GM23338 (cell line): Measurements from ENCODE around the gene NINJ2. TPM values are rescaled to one million over a fixed set of nuclear protein-coding genes. Genes with fewer than 3 reads are reported as not detected.

Experiments used
- ATAC-seq: fragments of 200-7000 bp; cut with Tn5 transposase; 3 replicates; pipeline ENCODE4 v1.9.1; 2020
- DNase-seq: peaks from one replicate; pipeline ENCODE4 v3.0.0-alpha.2; 2015; ENCODE audit warnings: low spot score
- H2AFZ ChIP-seq: fragments of 200-600 bp; sonication (generic); 2 replicates; pipeline ENCODE4 v1.8.0; 2016; ENCODE audit warnings: antibody characterized with exemption, mild to moderate bottlenecking, moderate library complexity
- H3F3A ChIP-seq: fragments of 200-600 bp; sonication (generic); replicated peaks from 2 replicates; pipeline ENCODE4 v1.8.0; 2017; ENCODE audit warnings: antibody characterized with exemption, mixed run types, low read depth
- H3K27ac ChIP-seq: fragments of 200-600 bp; sonication (generic); 2 replicates; pipeline ENCODE4 v1.6.1; 2016; ENCODE audit warnings: low read depth
- H3K27me3 ChIP-seq: fragments of 200-600 bp; sonication (generic); 2 replicates; pipeline ENCODE4 v1.8.0; 2016; ENCODE audit warnings: mild to moderate bottlenecking, mixed run types, moderate library complexity; ENCODE audit not compliant: insufficient read depth
- H3K36me3 ChIP-seq: fragments of 200-600 bp; sonication (generic); 2 replicates; pipeline ENCODE4 v1.8.0; 2016; ENCODE audit warnings: mild to moderate bottlenecking; ENCODE audit not compliant: insufficient read depth
- H3K4me1 ChIP-seq: fragments of 200-600 bp; sonication (generic); 2 replicates; pipeline ENCODE4 v1.8.0; 2016; ENCODE audit warnings: mild to moderate bottlenecking, moderate library complexity; ENCODE audit not compliant: insufficient read depth
- H3K4me2 ChIP-seq: fragments of 200-600 bp; sonication (generic); 2 replicates; pipeline ENCODE4 v1.7.1; 2017; ENCODE audit warnings: mixed run types
- H3K4me3 ChIP-seq: fragments of 200-600 bp; sonication (generic); 2 replicates; pipeline ENCODE4 v1.6.1; 2016; ENCODE audit warnings: mixed run types
- H3K79me2 ChIP-seq: fragments of 200-600 bp; sonication (generic); replicated peaks from 2 replicates; pipeline ENCODE4 v1.8.0; 2017; ENCODE audit warnings: mild to moderate bottlenecking; ENCODE audit not compliant: insufficient read depth
- H3K9me2 ChIP-seq: fragments of 200-600 bp; sonication (generic); 2 replicates; pipeline ENCODE4 v1.8.0; 2017; ENCODE audit not compliant: insufficient read depth
- H4K20me1 ChIP-seq: fragments of 200-600 bp; sonication (generic); replicated peaks from 2 replicates; pipeline ENCODE4 v1.8.0; 2017; ENCODE audit warnings: mild to moderate bottlenecking; ENCODE audit not compliant: insufficient read depth
- H3K27ac Mint-ChIP-seq: 2 replicates; pipeline ENCODE4 v1.8.0; 2020; ENCODE audit warnings: inconsistent platforms, mild to moderate bottlenecking, moderate library complexity, mixed read lengths
- H3K27me3 Mint-ChIP-seq: 3 replicates; pipeline ENCODE4 v1.8.0; 2022; ENCODE audit warnings: low read depth, mild to moderate bottlenecking, moderate library complexity, mixed read lengths, inconsistent platforms; ENCODE audit not compliant: insufficient read depth, poor library complexity
- H3K36me3 Mint-ChIP-seq: 3 replicates; pipeline ENCODE4 v1.8.0; 2021; ENCODE audit warnings: low read depth, mild to moderate bottlenecking, inconsistent platforms, moderate library complexity, mixed read lengths
- H3K4me1 Mint-ChIP-seq: 3 replicates; pipeline ENCODE4 v1.8.0; 2020; ENCODE audit warnings: mild to moderate bottlenecking, inconsistent platforms, mixed read lengths
- H3K4me3 Mint-ChIP-seq: 3 replicates; pipeline ENCODE4 v1.8.0; 2021; ENCODE audit warnings: moderate library complexity, mild to moderate bottlenecking, inconsistent platforms, mixed read lengths
- H3K9me3 Mint-ChIP-seq: 3 replicates; pipeline ENCODE4 v1.8.0; 2020; ENCODE audit warnings: moderate library complexity, mild to moderate bottlenecking, inconsistent platforms, mixed read lengths
- EZH2 ChIP-seq: fragments of 200-600 bp; sonication (generic); IDR thresholded peaks from one replicate; pipeline ENCODE4 v1.8.0; 2017; ENCODE audit warnings: antibody characterized with exemption, mild to moderate bottlenecking, low read depth; ENCODE audit not compliant: unreplicated experiment
- EZH2phosphoT487 ChIP-seq: fragments of 200-600 bp; sonication (generic); IDR thresholded peaks from one replicate; pipeline ENCODE4 v1.8.1; 2018; ENCODE audit warnings: antibody characterized with exemption; ENCODE audit not compliant: unreplicated experiment
- JUNB ChIP-seq: IDR thresholded peaks from one replicate; pipeline ENCODE4 v1.6.1; 2016; ENCODE audit warnings: antibody characterized with exemption; ENCODE audit not compliant: unreplicated experiment
- POLR2AphosphoS5 ChIP-seq: IDR thresholded peaks from 2 replicates; pipeline ENCODE4 v1.6.1; 2016; ENCODE audit warnings: antibody characterized with exemption, low read depth
- STAT1 ChIP-seq: IDR thresholded peaks from one replicate; pipeline ENCODE4 v1.6.1; 2016; ENCODE audit warnings: antibody characterized with exemption; ENCODE audit not compliant: unreplicated experiment
- ZNF462 ChIP-seq: fragments of 250-450 bp; sonication (Bioruptor Pico); IDR thresholded peaks from 2 replicates; pipeline ENCODE4 v1.5.0; 2020; ENCODE audit warnings: mild to moderate bottlenecking, moderate library complexity
- polyA plus RNA-seq: library from polyadenylated mRNA; unstranded; fragments of >200 nt; fragmentation: Nextera tagmentation; extraction: Ambion mirVana; gene quantifications from 2 replicates; pipeline ENCODE4 v1.2.1, GENCODE V29; 2016
- total RNA-seq: library from RNA; depleted of rRNA; stranded (reverse); fragments of >200 nt; shearing (Covaris generic); gene quantifications from 2 replicates; pipeline ENCODE4 v1.2.3, GENCODE V29; 2014
- TF ChIP-seq, protein P1 (sequence below), 2 experiments: fragments of 200-600 bp in 1 of 2; sonication (generic) in 1 of 2; conservative IDR thresholded peaks; 2 replicates each; pipeline versions ENCODE4 v1.5.1 to v1.6.1; 2016 to 2017; ENCODE audit warnings: antibody characterized with exemption in 2 of 2, low read depth in 2 of 2, mild to moderate bottlenecking in 2 of 2, moderate library complexity in 1 of 2
- TF ChIP-seq, protein P2 (sequence below): IDR thresholded peaks from 2 replicates; pipeline ENCODE4 v1.6.1; 2016; ENCODE audit warnings: antibody characterized with exemption

Gene NINJ2
- total and polyA plus RNA-seq, 2 experiments from 2014 or later: 0.94 to 2.6 TPM

- Histone ChIP-seq H3K27me3 (no peaks in the 10 kb centered on the region), H3K79me2 (no peaks in the 10 kb centered on the region), H3K9me2 (no peaks in the 10 kb centered on the region), H3K36me3 (no peaks in the 10 kb centered on the region), H2AFZ (peak overlapping the region; percentile 52; the same call in 1 of the 2 replicates), H3F3A (no peaks in the 10 kb centered on the region), H3K4me1 (no peaks in the 10 kb centered on the region), H4K20me1 (no peaks in the 10 kb centered on the region), H3K27ac (no peak overlapping the region), H3K4me3 (no peak overlapping the region), H3K4me2 (no peak overlapping the region)
- Mint-ChIP-seq H3K27me3 (peaks cover 6% of the 10 kb centered on the region), H3K4me1 (peaks cover 11% of the 10 kb centered on the region), H3K9me3 (peaks cover 3% of the 10 kb centered on the region; the same call in 2 of the 3 replicates), H3K27ac (no peak overlapping the region), H3K36me3 (no peaks in the 10 kb centered on the region; the same call in 2 of the 3 replicates), H3K4me3 (no peak overlapping the region)
- TF ChIP-seq STAT1 (no peak), EZH2 (no peak), JUNB (no peak), POLR2AphosphoS5 (no peak), ZNF462 (CRISPR knock-in tag) (no peak), EZH2phosphoT487 (no peak)
- TF ChIP-seq, protein P1, sequence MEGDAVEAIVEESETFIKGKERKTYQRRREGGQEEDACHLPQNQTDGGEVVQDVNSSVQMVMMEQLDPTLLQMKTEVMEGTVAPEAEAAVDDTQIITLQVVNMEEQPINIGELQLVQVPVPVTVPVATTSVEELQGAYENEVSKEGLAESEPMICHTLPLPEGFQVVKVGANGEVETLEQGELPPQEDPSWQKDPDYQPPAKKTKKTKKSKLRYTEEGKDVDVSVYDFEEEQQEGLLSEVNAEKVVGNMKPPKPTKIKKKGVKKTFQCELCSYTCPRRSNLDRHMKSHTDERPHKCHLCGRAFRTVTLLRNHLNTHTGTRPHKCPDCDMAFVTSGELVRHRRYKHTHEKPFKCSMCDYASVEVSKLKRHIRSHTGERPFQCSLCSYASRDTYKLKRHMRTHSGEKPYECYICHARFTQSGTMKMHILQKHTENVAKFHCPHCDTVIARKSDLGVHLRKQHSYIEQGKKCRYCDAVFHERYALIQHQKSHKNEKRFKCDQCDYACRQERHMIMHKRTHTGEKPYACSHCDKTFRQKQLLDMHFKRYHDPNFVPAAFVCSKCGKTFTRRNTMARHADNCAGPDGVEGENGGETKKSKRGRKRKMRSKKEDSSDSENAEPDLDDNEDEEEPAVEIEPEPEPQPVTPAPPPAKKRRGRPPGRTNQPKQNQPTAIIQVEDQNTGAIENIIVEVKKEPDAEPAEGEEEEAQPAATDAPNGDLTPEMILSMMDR (conservative IDR thresholded peaks at IDR 0.05; ENCODE audit: low read depth in 2 of 2): no peak
- TF ChIP-seq, protein P2, sequence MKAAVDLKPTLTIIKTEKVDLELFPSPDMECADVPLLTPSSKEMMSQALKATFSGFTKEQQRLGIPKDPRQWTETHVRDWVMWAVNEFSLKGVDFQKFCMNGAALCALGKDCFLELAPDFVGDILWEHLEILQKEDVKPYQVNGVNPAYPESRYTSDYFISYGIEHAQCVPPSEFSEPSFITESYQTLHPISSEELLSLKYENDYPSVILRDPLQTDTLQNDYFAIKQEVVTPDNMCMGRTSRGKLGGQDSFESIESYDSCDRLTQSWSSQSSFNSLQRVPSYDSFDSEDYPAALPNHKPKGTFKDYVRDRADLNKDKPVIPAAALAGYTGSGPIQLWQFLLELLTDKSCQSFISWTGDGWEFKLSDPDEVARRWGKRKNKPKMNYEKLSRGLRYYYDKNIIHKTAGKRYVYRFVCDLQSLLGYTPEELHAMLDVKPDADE: no peak
- DNase-seq (no peak), ATAC-seq (no peak)
These were observed 41.4 kb upstream of the NINJ2 start for GRCh38 chr12:704516-705242.
